Posterior vena cava (tissue), 2 donors: ENCODE results near the gene OBP2B. TPM values are rescaled to one million over a fixed set of nuclear protein-coding genes. Genes with fewer than 3 reads are reported as not detected.

ENCODE experiments used
- DNase-seq: peaks from one replicate; pipeline ENCODE4 v3.0.0-alpha.2; 2020; ENCODE audit warnings: low spot score
- intact Hi-C, 2 donors: fragments of 100-400 bp; cut with DNase I; formaldehyde crosslinking; loops; one replicate each; pipeline versions ENCODE4 v1.14.1 to v1.14.2; 2022 to 2023
- total RNA-seq, 2 donors: library from RNA; stranded (reverse); fragmentation: NEBNext Ultra II Directional; extraction: Animal tissue kit (Norgen Biotek cat#: 25700); gene quantifications; one replicate each; pipeline ENCODE4 v1.2.1, GENCODE V29; 2021
- donor health status: DM: yes; HTN: yes; CAD: no.
- donor health status: DM: yes; HTN: yes; CAD: no.

OBP2B gene
- total RNA-seq, 2 donors from 2014 or later, result not detected

GRCh38 chr9:133205996-133206931 lies 2.8 kb downstream of the OBP2B start:
- DNase-seq, result peak; percentile 68
- intact Hi-C loops, result loop anchor here in 1 of 2 donors (5.0 kb wide), 1 partner anchor 1884 kb away; no protein-coding TSS in a partner anchor

- DNase-seq, result peak; percentile 68
- intact Hi-C loops, result loop anchor here in 1 of 2 donors (5.0 kb wide), 1 partner anchor 1883 kb away; no protein-coding TSS in a partner anchor
Measured at GRCh38 chr9:133205481-133205887, 3.6 kb downstream of the OBP2B start.

DNA sequence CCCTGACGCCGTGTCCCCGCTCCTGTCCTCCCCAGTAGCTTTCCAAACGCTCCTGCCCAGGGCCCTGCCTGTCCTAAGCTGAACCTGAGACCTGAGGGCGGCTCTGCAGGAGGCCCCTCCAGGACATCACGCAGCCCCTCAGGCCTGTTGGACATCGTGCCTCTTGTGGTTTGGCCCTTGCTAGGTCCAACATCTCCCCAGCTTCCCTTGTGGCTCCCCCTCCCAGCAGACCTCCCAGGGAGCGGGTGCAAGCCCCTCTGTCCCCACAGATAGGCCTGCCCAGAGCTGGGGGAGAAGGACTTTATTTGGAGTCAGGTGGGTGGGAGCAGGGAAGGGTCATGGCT lies 4.1 kb downstream of the OBP2B start:
- intact Hi-C loops, result loop anchor here in 1 of 2 donors (5.0 kb wide), 1 partner anchor 1883 kb away; no protein-coding TSS in a partner anchor
- no peak for DNase-seq

GRCh38 chr9:133204335-133204992 lies 4.6 kb downstream of the OBP2B start:
- no peak for DNase-seq
- intact Hi-C loops, result no loop called here

- intact Hi-C loops, result no loop called here
- DNase-seq, result no peak
Measured at GRCh38 chr9:133203506-133204075, 5.5 kb downstream of the OBP2B start.

DNA sequence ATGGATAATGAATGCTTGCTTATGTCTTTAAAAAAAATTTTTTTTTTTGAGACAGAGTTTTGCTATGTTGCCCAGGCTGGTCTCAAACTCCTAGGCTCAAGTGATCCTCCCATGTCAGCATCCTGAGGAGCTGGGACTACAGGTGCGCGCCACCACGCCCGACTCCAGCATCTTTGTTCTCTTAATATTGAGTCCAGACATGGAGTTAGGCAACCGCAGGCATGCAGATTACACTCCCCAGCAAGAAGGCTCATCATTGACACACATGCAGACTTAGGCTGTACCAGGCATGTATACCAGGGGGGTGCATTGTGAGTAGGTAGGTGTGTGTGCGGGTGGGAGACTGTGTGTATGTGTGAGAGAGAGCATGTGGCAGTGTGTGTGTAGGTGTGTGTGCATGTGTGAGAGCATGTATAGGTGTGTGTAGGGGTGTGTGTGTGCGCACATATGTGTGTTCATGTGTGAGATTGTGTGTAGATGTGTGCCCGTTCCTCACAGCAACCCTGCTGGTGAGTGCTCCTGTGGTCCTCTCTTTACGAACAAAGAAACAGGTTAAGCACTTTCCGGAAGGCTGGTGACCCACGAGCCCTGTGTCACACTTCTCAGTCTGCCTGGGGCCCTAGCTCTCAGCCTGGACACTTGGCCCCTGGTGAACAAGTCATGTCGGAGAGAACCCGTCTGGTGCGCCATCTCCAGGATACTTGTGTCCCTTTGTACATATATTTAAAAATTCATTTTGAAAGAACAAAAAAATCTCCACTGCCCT lies 6.2 kb downstream of the OBP2B start:
- DNase-seq, result peak; percentile 75
- intact Hi-C loops, result no loop called here

DNA sequence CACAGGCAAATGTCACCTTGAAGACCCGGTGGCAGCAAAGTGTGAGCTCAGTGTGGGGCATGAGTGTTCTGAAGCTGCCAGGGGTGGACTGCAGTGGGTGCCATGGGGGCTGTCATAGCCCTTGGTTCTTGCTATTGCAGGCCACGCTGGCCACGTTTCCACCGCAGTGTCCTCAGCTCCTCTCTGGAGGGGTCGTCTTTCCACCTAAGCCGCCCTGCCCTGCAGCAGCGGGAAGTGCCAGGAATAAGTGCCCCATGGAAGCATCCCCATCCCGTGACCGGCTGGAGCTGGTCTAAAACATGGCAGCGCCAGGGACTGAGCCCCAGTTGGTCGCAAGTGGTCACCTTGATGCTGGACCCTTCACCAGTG lies 6.9 kb downstream of the OBP2B start:
- DNase-seq, result peak; percentile 72
- intact Hi-C loops, result no loop called here

DNA sequence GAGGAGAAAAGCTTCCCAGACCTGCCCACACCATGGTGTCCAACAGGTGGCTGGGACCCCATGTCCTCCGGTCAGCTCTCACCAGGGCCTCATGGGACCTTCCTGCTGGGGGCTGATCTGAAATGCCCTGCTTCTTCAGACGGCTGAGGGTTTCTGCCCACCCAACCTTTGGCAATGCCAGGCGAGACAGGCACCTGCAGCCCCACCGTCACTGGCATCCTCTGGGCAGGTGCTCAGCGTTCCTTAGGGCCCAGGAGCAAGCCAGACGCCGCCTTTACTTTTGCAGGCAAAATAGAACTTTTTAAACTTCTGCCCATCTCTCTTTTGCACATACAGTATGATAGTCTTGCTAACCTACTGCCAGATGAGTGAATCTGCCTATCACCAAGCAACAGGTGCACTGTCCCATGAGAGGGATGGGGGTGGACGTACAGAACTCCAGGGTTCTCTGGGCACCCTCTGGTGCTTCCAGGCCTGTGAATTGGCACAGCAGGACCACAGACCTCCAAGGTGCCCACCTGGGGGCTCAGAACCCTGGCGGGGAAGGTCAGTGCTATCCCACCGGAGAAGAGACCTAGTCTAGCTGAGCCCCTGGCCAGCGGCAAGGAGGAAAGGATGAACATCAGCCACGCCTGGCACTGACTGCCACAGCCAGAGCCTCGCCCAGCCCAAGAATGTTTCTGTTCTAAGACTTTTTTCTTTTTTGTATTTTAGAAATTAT lies 7.5 kb downstream of the OBP2B start:
- DNase-seq, result peak; percentile 66
- intact Hi-C loops, result no loop called here

GRCh38 chr9:133200631-133201030 lies 8.4 kb downstream of the OBP2B start:
- intact Hi-C loops, result no loop called here
- DNase-seq, result peak; percentile 66

- intact Hi-C loops, result no loop called here
- peak; percentile 82 for DNase-seq
Measured at GRCh38 chr9:133199648-133200321, 9.3 kb downstream of the OBP2B start.

DNA sequence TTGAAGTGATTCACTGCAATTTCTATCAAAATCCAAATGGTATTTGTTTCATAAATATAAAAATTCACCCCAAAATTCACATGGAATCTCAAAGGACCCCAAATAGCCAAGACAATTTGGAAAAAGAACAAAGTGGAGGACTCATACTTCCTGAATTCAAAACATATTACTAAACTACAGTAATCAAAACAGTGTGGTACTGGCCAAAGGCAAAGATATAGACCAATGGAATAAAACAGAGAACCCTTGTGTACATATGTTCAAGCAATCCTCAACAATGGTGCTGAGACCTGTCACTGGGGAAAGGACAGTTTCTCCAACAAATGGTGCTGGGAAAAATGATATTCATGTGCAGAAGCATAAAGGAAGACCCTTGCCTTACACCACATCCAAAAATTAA lies 14.0 kb downstream of the OBP2B start:
- no peak for DNase-seq
- intact Hi-C loops, result no loop called here

DNA sequence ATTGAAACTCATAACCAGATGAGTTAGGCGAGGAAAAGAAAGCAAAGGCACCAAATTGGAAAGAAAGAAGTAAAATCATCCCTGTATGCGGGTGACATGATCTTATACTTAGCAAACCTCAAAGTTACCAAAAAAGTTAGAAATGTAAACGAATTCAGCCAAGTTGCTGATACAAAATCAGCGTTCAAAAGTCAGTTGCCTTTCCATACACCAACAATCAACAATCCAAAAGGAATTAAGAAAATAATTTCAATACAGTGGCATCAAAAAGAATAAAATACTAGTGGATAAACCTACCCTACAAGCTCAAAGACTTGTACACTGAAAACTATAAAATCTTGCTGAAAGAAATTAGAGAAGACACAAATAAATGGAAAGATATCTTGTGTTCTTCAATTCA lies 14.5 kb downstream of the OBP2B start:
- intact Hi-C loops, result no loop called here
- no peak for DNase-seq

DNA sequence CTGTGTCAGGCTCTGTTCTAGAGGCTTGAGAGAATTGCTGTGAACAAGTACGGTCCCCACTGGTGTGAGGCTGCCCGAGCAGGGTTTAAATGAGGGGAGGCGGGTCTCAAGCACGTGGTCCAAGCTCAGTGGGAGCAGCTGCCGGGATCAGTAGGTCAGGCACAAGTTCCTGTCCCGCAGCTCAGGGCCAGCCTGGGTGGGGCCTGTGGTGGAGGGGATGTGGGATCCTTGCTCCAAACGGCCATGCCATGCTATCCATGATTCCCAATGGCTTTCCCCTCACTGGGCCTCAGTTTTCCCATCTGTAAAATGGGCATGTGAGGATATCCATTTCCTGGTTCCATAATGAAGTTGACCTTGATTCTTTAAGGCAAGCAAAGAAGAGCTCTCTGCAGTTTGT lies 17.1 kb downstream of the OBP2B start:
- intact Hi-C loops, result no loop called here
- peak; percentile 74 for DNase-seq

- no peak for DNase-seq
- intact Hi-C loops, result loop anchor here (5.0 to 10.0 kb wide), 2 partner anchors 135 to 297 kb away; no protein-coding TSS in a partner anchor
Measured at GRCh38 chr9:133189826-133190225, 19.2 kb downstream of the OBP2B start.

DNA sequence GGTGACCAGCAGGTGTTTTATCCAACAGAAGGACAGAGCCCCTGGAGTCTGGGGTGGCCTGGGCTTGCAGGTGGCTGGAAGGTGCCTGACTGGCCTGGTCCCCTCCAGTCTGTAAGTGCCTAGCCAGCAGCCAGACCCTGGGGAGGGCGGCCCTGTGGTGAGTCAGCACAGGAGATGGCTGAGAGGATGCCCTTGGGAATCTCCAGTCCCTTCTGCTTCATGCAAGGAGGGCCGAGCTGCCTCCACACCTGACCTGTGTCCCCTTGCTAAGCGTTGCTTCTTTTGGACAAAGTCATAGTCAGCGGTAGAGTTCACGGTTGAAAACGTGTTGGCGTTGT lies 20.2 kb downstream of the OBP2B start:
- intact Hi-C loops, result loop anchor here (5.0 to 10.0 kb wide), 2 partner anchors 136 to 298 kb away; no protein-coding TSS in a partner anchor
- DNase-seq, result peak; percentile 48

- peak; percentile 66 for DNase-seq
Measured at GRCh38 chr9:133188006-133188842, 20.8 kb downstream of the OBP2B start.

GRCh38 chr9:133187561-133188005 lies 21.5 kb downstream of the OBP2B start:
- intact Hi-C loops, result loop anchor here (5.0 to 10.0 kb wide), 2 partner anchors 137 to 300 kb away; no protein-coding TSS in a partner anchor
- peak; percentile 56 for DNase-seq

More at GRCh38 chr9:133188006-133188842, 20.8 kb downstream of the OBP2B start:
- intact Hi-C loops, result loop anchor here (5.0 to 10.0 kb wide), 2 partner anchors 137 to 299 kb away; no protein-coding TSS in a partner anchor
